HCT116 (cell line): ENCODE data around the gene EPHA2. TPM values are rescaled to one million over a fixed set of nuclear protein-coding genes. Genes with fewer than 3 reads are reported as not detected.

Experiments used
- ATAC-seq: fragments of 200-7000 bp; cut with Tn5 transposase; 2 replicates; pipeline ENCODE4 v1.9.1; 2020; ENCODE audit warnings: mild to moderate bottlenecking, moderate library complexity
- BruUV-seq: library from RNA; stranded (reverse); fragments of 400-500 nt; replicated peaks from 2 replicates; lab custom pipeline; 2021; lab: Mats Ljungman, UMichigan
- CTCF ChIA-PET: fragments of 300-600 bp; sonication (Branson Sonifier 250); formaldehyde crosslinking; loops from one replicate; lab custom pipeline; 2021; ENCODE audit warnings: antibody characterized with exemption; lab: Charles Lee
- POLR2A ChIA-PET: fragments of 300-600, 350-600 bp; sonication (Branson Sonifier 250); formaldehyde crosslinking; loops from one replicate; lab custom pipeline; 2021; ENCODE audit warnings: antibody characterized with exemption; lab: Charles Lee
- RAD21 ChIA-PET, 2 experiments: fragments of 300-600 bp; sonication (Branson Sonifier 250); formaldehyde crosslinking; loops; one replicate each; lab custom pipeline; 2023; ENCODE audit warnings: low total read pairs in 2 of 2; ENCODE audit not compliant: uncharacterized antibody in 2 of 2, unreplicated experiment in 2 of 2, low non-redundant PET in 1 of 2; lab: Charles Lee
- DNase-seq: peaks from one replicate; pipeline ENCODE4 v3.0.0-alpha.2; 2010; ENCODE audit warnings: low read depth, low spot score
- H2AFZ ChIP-seq: fragments of 200-600 bp; shearing (Covaris generic), sonication (generic); 2 replicates; pipeline ENCODE4 v1.6.1; 2017; ENCODE audit warnings: low read depth, mixed run types, mixed read lengths, antibody characterized with exemption, low read length; ENCODE audit not compliant: poor library complexity, severe bottlenecking
- H3K27ac ChIP-seq: 2 replicates; pipeline ENCODE4 v1.5.1; 2012; ENCODE audit warnings: low read depth, low read length
- H3K27me3 ChIP-seq: fragments of 200-600 bp; sonication (generic); 2 replicates; pipeline ENCODE4 v1.6.1; 2016; ENCODE audit warnings: mixed run types, low read length, mixed read lengths; ENCODE audit not compliant: insufficient read depth
- H3K36me3 ChIP-seq, 2 experiments: fragments of 200-500 bp in 1 of 2; fragments of 200-600 bp in 1 of 2; sonication (Bioruptor generic) in 1 of 2; sonication (generic) in 1 of 2; 2 replicates each; pipeline versions ENCODE4 v1.5.1 to v1.6.1; 2014 to 2016; ENCODE audit warnings: low read length in 2 of 2, inconsistent platforms in 1 of 2, mixed read lengths in 1 of 2, mixed run types in 1 of 2; ENCODE audit not compliant: insufficient read depth in 2 of 2, control insufficient read depth in 1 of 2
- H3K4me1 ChIP-seq, 2 experiments: fragments of 200-600 bp in 1 of 2; sonication (generic) in 1 of 2; 2 replicates each; pipeline versions ENCODE4 v1.5.1 to v1.6.1; 2012 to 2017; ENCODE audit warnings: low read length in 2 of 2, inconsistent platforms in 1 of 2, mild to moderate bottlenecking in 1 of 2, mixed read lengths in 1 of 2, mixed run types in 1 of 2, moderate library complexity in 1 of 2; ENCODE audit not compliant: insufficient read depth in 2 of 2, control insufficient read depth in 1 of 2
- H3K4me2 ChIP-seq: fragments of 200-600 bp; sonication (generic); 2 replicates; pipeline ENCODE4 v1.6.1; 2017; ENCODE audit warnings: mixed run types, low read length, mixed read lengths
- H3K4me3 ChIP-seq, 2 experiments: fragments of 200-600 bp in 1 of 2; sonication (generic) in 1 of 2; replicated peaks in 1 of 2; 2 replicates each; pipeline ENCODE4 v1.5.1; 2011 to 2016; ENCODE audit warnings: low read length in 2 of 2, control low read depth in 1 of 2, low read depth in 1 of 2, mild to moderate bottlenecking in 1 of 2, mixed read lengths in 1 of 2, mixed run types in 1 of 2
- H3K79me2 ChIP-seq: fragments of 200-600 bp; sonication (generic); 2 replicates; pipeline ENCODE4 v1.6.1; 2017; ENCODE audit warnings: mild to moderate bottlenecking, mixed run types, low read length, moderate library complexity, mixed read lengths; ENCODE audit not compliant: insufficient read depth
- H3K9ac ChIP-seq: fragments of 200-600 bp; sonication (generic); 2 replicates; pipeline ENCODE4 v1.6.1; 2016; ENCODE audit warnings: low read length, mixed read lengths
- H3K9me2 ChIP-seq: fragments of 200-600 bp; sonication (generic), shearing (Covaris generic); 2 replicates; pipeline ENCODE4 v1.6.1; 2017; ENCODE audit warnings: mixed run types, mild to moderate bottlenecking, moderate library complexity; ENCODE audit not compliant: insufficient read depth
- H3K9me3 ChIP-seq, 2 experiments: fragments of 200-500 bp in 1 of 2; fragments of 200-600 bp in 1 of 2; sonication (Bioruptor generic) in 1 of 2; sonication (generic) in 1 of 2; 2 replicates each; pipeline ENCODE4 v1.6.1; 2014 to 2017; ENCODE audit warnings: low read length in 2 of 2, mixed read lengths in 2 of 2, inconsistent platforms in 1 of 2, low read depth in 1 of 2, mild to moderate bottlenecking in 1 of 2, mixed run types in 1 of 2, moderate library complexity in 1 of 2; ENCODE audit not compliant: control insufficient read depth in 1 of 2, insufficient read depth in 1 of 2
- H4K20me1 ChIP-seq: fragments of 200-600 bp; sonication (generic), shearing (Covaris generic); 2 replicates; pipeline ENCODE4 v1.6.1; 2017; ENCODE audit warnings: mixed run types, mild to moderate bottlenecking, moderate library complexity; ENCODE audit not compliant: insufficient read depth
- CTCF ChIP-seq, 3 experiments: fragments of 200-600 bp in 1 of 3; sonication (generic) in 1 of 3; IDR thresholded peaks in 2 of 3; conservative IDR thresholded peaks in 1 of 3; 2 replicates each; pipeline ENCODE4 v1.5.1; 2012 to 2017; ENCODE audit warnings: low read depth in 2 of 3, low read length in 2 of 3, antibody characterized with exemption in 1 of 3, borderline replicate concordance in 1 of 3, control low read depth in 1 of 3, mild to moderate bottlenecking in 1 of 3, mixed read lengths in 1 of 3, mixed run types in 1 of 3, moderate library complexity in 1 of 3; ENCODE audit not compliant: insufficient read depth in 1 of 3
- EGR1 ChIP-seq: IDR thresholded peaks from 2 replicates; pipeline ENCODE4 v1.6.1; 2012; ENCODE audit warnings: low read depth
- ELF1 ChIP-seq: IDR thresholded peaks from 2 replicates; pipeline ENCODE4 v1.6.1; 2012; ENCODE audit warnings: low read depth, borderline replicate concordance
- JUND ChIP-seq: IDR thresholded peaks from 2 replicates; pipeline ENCODE4 v1.6.1; 2012
- MAX ChIP-seq: IDR thresholded peaks from 2 replicates; pipeline ENCODE4 v1.6.1; 2012
- POLR2A ChIP-seq: IDR thresholded peaks from 2 replicates; pipeline ENCODE4 v1.7.0; 2011; ENCODE audit warnings: borderline replicate concordance; ENCODE audit not compliant: insufficient read depth, insufficient read length; ENCODE audit errors: extremely low read depth
- SP1 ChIP-seq: IDR thresholded peaks from 2 replicates; pipeline ENCODE4 v1.6.1; 2012; ENCODE audit warnings: low read depth
- SRF ChIP-seq: IDR thresholded peaks from 2 replicates; pipeline ENCODE4 v1.6.1; 2012; ENCODE audit warnings: low read depth
- TCF7L2 ChIP-seq: IDR thresholded peaks from 2 replicates; pipeline ENCODE4 v1.7.0; 2011; ENCODE audit warnings: borderline replicate concordance, inconsistent platforms; ENCODE audit not compliant: insufficient read depth, insufficient read length; ENCODE audit errors: extremely low read depth
- ZFX ChIP-seq: fragments of 450-650 bp; IDR thresholded peaks from 2 replicates; pipeline ENCODE4 v1.6.1; 2017
- intact Hi-C: fragments of 100-400 bp; cut with micrococcal nuclease; formaldehyde crosslinking; loops from 2 replicates; pipeline ENCODE4 v1.10.0; 2022
- total RNA-seq: library from RNA; stranded (reverse); gene quantifications from one replicate; pipeline ENCODE4 v1.2.1, GENCODE V29; 2021; ENCODE audit not compliant: unreplicated experiment
- TF ChIP-seq, protein P1 (sequence below): IDR thresholded peaks from 2 replicates; pipeline ENCODE4 v1.6.1; 2012; ENCODE audit warnings: low read depth

The EPHA2 gene
- total RNA-seq, 1 experiment from 2014 or later, result 164 TPM

DNA sequence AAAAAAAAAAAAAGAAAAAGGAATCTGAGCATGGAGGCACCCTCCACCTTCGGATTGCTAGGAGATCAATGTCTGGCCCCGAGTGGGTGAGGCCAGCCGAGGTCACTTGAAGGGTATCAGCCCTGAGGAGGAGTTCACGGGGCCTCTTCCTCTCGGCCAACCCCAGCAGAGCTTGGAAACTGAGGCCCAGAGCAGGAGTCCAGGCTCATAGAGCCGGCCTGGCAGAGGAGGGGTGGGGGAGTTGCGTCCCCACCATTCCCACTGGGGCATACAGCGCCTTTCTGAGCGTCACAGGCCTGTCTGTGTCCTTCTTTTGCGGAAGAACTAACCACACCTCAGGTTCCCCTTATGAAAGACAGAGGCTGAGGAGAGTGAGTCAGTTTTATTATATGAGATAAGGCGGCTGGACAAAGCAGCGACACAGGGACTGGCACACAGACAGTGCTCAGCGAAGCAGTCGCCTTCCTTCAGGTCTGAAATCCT, 17.1 kb upstream of the EPHA2 start:
- no TSS peak for BruUV-seq
- Histone ChIP-seq H3K9ac (peak overlapping the region; percentile 71), H3K9me3 (no peaks in the 10 kb centered on the region), H3K4me1 (peaks cover 82 to 100% of the 10 kb centered on the region in 2 experiments), H3K27me3 (no peaks in the 10 kb centered on the region), H3K27ac (peak overlapping the region; percentile 95), H3K36me3 (no peaks in the 10 kb centered on the region), H3K4me3 (peak overlapping the region; percentile 28 to 41), H4K20me1 (no peaks in the 10 kb centered on the region), H3K79me2 (no peaks in the 10 kb centered on the region), H2AFZ (no peak overlapping the region), H3K4me2 (peak overlapping the region; percentile 71), H3K9me2 (no peaks in the 10 kb centered on the region)
- intact Hi-C loops, result no loop called here
- CTCF ChIA-PET, result interaction anchor here (1.1 to 1.2 kb wide), 2 partner anchors 91 to 94 kb away, joined by 5 read pairs; no protein-coding TSS in a partner anchor
- TF ChIP-seq ZFX (0 out of 2 replicates have a peak, but pooled peaks have one; percentile 16), SRF (no peak), TCF7L2 (peak; percentile 84)
- RAD21 ChIA-PET, result interaction anchor here in 1 of 2 experiments (0.6 kb wide), 1 partner anchor 16 kb away, joined by 3 read pairs; no protein-coding TSS in a partner anchor
- POLR2A ChIA-PET, result interaction anchor here (0.8 to 3.9 kb wide), 11 partner anchors 9 to 190 kb away, joined by 3 to 30 read pairs (median 5); partner anchors contain the start of genes EPHA2 and FAM131C
- ATAC-seq, result peak; percentile 70
- DNase-seq, result peak; percentile 91

DNA sequence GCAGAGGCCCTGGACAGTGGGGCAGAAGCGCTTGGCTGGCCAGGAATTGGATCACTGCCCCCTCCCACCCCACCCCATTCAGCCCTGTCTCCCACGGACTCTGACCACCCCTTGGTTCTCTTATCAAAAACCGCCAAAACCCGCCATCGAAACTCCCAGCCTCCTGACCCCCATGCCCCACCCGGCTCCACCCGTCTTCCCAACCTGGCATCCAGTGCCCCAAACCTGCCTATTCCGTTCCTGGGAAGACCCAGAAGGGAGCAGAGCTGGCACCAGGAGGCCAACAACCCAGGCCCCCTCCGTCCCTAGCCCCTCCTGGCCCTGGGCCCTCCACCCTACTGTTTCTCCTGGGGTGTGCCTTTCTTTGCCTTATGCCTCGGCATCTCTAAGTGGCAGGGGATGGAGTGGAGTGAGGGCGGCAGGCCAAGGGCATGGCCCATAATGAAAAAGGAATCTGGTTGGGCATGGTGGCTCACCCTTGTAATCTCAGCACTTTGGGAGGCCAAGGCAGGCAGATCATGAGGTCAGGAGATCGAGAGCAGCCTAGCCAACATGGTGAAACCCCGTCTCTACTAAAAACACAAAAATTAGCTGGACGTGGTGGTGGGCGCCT, 16.5 kb upstream of the EPHA2 start:
- Histone ChIP-seq H3K27ac (peak overlapping the region; percentile 95), H3K9me3 (no peaks in the 10 kb centered on the region), H3K4me3 (no peak overlapping the region), H4K20me1 (no peaks in the 10 kb centered on the region), H3K27me3 (no peaks in the 10 kb centered on the region), H2AFZ (no peak overlapping the region), H3K9ac (peak overlapping the region; percentile 71), H3K79me2 (no peaks in the 10 kb centered on the region), H3K9me2 (no peaks in the 10 kb centered on the region), H3K36me3 (no peaks in the 10 kb centered on the region), H3K4me2 (peak overlapping the region; percentile 71), H3K4me1 (peaks cover 77 to 100% of the 10 kb centered on the region in 2 experiments)
- DNase-seq (no peak), ATAC-seq (no peak)
- POLR2A ChIA-PET, result interaction anchor here (1.1 to 3.9 kb wide), 6 partner anchors 9 to 99 kb away, joined by 3 to 30 read pairs (median 3); partner anchors contain the start of gene FAM131C
- intact Hi-C loops, result no loop called here
- no TSS peak for BruUV-seq
- RAD21 ChIA-PET, result interaction anchor here in 1 of 2 experiments (1.1 kb wide), 1 partner anchor 9 kb away, joined by 3 read pairs; no protein-coding TSS in a partner anchor
- CTCF ChIA-PET, result no interaction called here
- TF ChIP-seq JUND (no peak), SRF (no peak), EGR1 (no peak), ELF1 (no peak), SP1 (no peak), CTCF (IDR thresholded peaks at IDR 0.05 in 2 of 3, conservative IDR thresholded peaks at IDR 0.05 in 1 of 3; ENCODE audit: borderline replicate concordance in 1 of 3, insufficient read depth in 1 of 3, low read depth in 2 of 3, low read length in 2 of 3) (no peak), POLR2A (no peak), MAX (no peak)
- TF ChIP-seq, protein P1, sequence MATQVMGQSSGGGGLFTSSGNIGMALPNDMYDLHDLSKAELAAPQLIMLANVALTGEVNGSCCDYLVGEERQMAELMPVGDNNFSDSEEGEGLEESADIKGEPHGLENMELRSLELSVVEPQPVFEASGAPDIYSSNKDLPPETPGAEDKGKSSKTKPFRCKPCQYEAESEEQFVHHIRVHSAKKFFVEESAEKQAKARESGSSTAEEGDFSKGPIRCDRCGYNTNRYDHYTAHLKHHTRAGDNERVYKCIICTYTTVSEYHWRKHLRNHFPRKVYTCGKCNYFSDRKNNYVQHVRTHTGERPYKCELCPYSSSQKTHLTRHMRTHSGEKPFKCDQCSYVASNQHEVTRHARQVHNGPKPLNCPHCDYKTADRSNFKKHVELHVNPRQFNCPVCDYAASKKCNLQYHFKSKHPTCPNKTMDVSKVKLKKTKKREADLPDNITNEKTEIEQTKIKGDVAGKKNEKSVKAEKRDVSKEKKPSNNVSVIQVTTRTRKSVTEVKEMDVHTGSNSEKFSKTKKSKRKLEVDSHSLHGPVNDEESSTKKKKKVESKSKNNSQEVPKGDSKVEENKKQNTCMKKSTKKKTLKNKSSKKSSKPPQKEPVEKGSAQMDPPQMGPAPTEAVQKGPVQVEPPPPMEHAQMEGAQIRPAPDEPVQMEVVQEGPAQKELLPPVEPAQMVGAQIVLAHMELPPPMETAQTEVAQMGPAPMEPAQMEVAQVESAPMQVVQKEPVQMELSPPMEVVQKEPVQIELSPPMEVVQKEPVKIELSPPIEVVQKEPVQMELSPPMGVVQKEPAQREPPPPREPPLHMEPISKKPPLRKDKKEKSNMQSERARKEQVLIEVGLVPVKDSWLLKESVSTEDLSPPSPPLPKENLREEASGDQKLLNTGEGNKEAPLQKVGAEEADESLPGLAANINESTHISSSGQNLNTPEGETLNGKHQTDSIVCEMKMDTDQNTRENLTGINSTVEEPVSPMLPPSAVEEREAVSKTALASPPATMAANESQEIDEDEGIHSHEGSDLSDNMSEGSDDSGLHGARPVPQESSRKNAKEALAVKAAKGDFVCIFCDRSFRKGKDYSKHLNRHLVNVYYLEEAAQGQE, result no peak
